Measurements from ENCODE around the gene CRABP2.

CRABP2 gene

DNA sequence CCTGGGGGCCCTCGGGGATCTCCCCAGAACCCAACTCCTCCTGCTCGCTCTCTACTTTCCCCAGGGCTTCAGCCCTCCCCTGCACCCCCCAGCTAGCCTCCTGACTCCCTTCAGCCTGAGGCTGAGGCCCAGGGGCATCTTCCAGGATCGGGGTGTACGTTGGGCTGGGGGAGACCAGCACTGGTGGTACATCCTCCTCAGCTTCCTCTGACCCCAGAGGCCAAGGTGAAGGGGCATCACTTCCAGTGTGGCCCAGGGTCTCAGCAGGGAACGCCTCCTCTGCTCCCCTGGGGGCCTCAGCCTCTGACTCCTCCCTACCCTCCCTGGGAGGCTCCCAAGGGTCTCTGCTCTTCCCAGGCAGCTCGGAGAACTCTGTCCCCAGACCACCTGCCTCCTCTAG lies 35.0 kb downstream of the CRABP2 start:
- no peak for DNase-seq (ENCODE audit: low read depth in 2 of 2, low spot score in 1 of 2)

DNA sequence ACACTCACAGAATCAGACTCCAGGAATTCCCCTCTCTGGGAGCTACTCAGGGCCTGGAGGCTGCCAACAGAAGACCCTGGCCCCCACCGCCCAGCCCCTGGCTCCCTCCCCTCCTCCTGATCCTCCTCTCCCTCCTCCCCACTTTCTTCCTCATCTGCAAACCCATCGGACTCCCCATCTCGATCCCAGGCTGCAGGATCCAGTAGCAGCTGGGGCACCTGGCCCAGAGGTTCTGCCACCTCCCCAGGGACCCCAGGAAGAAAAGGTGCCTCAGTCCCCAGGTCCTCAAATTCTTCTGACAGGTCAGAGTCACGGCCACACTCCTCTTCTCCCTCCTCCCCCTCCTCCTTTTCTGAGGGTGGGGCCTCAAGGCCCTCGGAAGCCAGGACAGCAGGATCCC lies 35.6 kb downstream of the CRABP2 start:
- no peak for DNase-seq (ENCODE audit: low read depth in 2 of 2, low spot score in 1 of 2)

DNA sequence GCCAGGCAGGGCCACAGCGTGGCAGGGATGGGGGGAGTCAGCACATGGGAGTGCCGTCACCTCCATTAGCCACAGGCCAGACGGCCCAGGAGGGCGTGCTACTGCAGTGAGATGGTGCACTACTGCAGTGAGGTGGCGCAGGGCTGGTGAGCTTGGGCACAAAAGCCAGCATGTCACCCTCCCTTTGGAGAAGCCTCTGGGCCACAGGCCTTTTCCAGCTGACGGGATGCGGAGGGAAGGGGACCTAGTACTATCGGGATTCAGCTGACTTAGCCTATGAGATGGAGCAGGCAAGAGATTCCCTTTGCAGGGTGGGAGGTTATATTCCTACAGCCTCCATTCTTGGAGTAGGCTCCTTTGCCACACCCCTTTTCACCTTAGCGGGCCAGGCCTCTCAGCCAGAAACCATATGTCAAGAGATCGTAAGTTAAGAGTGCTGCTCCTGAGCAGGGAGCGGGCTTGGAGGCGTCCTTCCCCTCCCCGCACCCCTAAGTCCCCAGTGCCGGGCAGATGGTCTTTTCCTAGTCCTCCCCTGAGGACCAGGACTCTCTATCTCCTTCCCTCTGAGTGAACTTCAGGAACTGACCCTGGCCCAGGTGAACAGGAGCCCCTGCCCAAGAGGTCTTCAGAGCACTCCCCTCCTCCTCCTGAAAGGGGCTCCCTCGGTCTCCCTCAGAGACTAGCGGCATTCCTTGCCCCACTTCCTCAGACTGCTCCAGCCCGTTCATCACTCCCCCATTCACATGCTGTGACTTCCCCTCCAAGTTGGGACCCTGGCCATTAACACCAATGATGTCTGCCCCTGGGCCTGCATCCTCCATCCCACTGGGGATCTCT lies 36.4 kb downstream of the CRABP2 start:
- no peak for DNase-seq (ENCODE audit: low read depth in 2 of 2, low spot score in 1 of 2)

DNA sequence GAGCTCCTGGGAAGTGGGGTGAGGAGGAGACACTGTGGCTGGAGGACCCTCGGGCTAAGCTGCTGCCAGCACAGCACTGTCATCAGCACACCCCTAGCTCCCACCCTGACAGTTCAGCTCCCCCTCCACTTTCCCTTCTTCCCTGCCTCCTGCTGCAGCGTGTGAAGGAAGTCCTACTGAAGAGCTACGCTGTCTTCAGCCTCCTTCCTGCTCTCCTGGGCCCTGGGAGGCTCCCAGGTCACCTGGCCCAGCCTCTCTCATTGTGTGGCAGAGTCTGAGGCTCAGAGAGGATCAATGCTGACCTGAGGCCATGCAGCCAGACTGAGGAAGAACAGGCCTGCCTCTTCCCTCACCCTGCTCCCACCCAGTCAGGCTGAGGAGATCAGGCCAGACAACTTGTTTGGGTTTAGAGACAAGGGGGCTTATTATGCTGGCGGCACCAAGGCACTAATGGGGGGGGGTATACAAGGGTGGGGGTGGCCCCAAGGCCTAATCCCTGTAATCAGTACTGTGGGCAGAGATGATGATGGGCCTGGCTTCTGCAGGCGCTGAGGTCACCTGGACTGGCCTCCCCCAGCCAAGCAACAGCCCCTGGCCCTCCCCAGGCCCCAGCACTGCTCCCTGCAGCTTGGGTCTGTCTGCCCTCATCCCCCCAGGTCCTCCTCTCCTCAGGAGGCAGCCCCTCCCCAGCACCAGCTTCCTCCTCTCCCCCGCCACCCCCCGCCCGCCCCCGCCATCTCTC lies 37.2 kb downstream of the CRABP2 start:
- no peak for DNase-seq (ENCODE audit: low read depth in 2 of 2, low spot score in 1 of 2)

DNA sequence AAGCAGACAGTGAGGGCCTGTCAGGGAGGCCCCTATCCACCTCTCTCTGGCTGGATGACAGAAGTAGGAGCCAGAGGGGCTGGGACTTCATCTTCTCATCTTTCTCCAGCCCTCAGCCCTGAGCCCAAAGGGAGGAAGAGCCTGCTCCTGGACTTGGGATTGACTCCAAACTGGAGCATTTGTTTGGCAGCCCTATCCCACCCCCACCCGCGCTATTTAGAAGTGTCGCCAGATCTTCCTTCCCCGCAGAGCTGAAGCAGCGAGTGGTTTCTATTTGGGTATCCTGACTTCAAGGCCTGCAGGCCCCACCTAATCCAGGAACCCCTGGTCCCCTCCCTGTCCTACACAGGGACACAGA lies 37.8 kb downstream of the CRABP2 start:
- DNase-seq (ENCODE audit: low read depth in 2 of 2, low spot score in 1 of 2) = no peak

DNA sequence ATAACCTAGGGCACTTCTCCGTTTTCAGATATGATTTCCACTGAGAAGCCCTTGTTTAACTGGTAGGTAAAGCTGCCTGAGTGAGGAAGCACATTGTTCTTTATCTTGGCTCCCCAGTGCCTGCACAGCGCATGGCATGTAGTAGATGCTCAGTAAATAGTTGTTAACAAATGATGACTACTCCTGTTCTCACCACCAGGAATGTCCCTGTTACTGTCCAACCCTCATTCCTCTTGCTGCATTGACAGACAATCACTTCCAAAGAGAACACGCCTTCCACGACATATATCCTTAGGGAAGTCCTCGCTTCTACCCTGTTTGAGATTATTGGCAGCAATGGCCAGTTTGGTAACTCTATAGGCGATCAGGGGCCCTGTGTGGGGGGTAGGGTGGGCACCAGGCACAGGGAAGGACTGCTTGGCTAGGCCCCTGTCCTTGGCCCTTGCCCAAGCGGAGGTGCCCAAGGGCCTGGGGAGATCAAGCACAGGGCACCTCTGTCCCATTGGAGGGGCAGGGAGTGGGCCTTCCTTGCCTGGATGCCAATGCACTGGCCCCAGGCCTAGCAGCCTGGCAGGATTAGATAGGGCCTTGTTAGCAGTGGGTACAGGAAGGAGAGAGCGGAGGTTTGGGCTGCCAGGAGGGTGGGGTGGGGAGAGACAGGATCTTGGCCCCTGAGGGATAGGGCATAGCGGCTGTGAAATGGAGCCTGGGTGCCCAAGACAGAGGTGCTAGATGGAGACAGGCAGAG lies 38.3 kb downstream of the CRABP2 start:
- DNase-seq (ENCODE audit: low read depth in 2 of 2, low spot score in 1 of 2) = no peak

DNA sequence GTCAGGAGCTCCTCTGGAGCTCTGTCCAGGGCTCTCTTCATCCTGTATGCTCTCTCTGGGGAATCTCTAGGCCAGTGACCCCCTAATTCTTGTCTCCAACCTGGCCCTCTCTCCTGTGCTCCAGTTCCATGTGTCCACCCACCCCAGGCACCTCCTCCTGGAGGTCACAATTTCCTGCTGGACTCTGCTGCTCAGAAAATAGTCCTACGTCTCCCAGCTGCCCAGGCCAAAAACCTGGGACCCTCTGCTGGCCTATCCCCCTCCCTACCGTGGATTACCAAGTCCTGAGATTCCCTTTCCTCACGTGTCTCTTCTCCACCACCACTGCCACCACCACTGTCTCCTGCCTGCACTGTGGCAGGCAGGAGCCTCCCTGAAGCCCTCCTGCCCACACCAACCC lies 39.8 kb downstream of the CRABP2 start:
- no peak for DNase-seq (ENCODE audit: low read depth in 2 of 2, low spot score in 1 of 2)

DNA sequence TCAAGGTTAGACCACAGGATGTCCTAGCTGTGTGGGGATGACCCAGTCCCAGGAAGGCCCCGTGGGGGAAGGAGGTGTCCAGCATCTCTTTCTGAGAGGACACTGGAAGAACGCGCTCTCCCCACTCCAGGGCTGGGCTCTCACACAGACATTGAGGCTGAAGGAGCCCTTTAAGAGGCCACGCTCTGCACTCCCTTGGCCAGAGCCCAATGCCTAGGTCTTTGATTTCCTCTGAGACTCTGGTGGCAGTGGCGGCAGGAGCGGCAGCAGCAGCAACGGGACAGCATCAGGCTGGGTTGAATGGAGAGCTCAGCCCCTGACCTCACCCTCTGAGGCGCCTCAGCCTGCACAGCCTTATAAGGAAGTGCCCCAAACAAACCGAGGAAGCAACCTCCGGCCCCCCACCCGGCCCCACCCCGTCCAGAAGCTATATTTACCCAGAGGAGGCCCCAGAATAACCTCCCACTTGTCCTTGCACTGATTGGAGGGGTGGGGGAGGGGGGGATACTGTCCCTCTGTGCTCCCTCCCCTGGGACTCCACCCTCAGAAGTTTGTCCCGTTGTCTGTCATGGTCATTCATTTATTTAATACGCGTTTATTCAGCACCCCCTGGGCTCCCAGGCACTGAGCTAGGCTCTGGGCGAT lies 40.5 kb downstream of the CRABP2 start:
- DNase-seq (ENCODE audit: low read depth in 2 of 2, low spot score in 1 of 2) = no peak

DNA sequence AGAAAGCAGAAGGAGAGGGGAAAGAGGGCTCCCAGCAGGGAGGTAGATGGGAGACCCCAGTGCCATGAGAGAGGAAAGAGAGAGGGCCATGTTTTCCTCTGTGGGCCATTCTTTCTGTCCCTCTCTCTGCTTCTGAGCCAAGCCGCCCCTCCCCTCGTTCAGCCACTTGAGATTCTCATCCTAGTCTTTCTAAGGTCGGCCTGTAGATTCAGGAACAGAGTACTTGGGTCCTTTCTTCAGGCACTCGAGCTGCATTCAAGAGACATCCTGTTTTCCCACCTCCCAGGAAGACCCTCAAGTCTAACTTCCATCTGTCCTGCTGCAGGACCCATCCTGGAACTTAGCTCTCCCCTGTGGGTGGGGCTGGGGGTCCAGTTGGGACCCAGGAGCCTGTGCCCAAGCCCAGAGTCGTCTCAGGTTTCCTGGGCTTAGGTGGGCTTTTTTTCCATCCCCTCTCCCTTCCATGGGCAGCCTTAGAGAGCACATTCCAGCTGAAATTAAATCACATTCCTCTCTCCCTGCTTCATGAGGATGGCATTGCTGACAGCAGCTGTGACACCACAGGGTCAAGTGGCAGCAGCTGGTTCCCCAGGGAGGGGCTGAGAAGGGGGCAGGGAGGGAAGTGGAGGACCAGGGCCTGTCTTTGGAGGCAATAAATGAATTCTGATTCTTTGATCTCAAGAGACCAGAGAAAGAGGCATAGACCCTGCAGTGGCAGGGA lies 41.2 kb downstream of the CRABP2 start:
- DNase-seq (ENCODE audit: low read depth in 2 of 2, low spot score in 1 of 2) = no peak

DNA sequence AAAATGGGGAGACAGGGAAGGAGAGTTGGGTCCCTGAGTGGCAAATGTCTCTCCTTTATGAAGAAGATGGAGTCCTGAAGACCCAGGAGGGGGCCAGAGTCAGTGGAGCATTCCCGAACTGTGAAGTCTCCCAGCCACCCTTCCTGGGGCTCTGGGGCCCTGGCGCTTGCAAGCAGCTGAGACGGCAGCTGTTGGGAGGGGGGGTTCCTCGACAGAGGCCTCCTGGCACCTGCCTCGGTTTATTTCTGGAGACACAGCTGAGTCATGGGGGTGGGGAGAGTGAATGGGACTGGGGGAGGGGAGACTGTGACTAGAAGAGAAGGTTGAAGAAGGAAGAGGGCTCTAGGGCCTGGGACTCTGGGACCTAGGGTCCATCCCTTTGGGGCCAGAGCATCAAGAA lies 42.2 kb downstream of the CRABP2 start:
- DNase-seq (ENCODE audit: low read depth in 2 of 2, low spot score in 1 of 2) = no peak

DNA sequence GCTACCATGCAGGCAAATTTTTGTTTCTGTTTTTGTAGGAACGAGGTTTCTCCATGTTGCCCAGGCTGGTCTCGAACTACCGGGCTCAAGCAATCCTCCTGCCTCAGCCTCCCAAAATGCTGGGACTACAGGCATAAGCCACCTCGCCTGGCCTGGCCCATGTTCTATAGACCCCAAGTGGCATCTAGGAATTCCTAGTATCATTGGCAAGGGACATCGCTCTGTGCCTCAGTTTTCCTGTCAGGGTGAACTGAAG lies 42.7 kb downstream of the CRABP2 start:
- DNase-seq (ENCODE audit: low read depth in 2 of 2, low spot score in 1 of 2) = no peak

DNA sequence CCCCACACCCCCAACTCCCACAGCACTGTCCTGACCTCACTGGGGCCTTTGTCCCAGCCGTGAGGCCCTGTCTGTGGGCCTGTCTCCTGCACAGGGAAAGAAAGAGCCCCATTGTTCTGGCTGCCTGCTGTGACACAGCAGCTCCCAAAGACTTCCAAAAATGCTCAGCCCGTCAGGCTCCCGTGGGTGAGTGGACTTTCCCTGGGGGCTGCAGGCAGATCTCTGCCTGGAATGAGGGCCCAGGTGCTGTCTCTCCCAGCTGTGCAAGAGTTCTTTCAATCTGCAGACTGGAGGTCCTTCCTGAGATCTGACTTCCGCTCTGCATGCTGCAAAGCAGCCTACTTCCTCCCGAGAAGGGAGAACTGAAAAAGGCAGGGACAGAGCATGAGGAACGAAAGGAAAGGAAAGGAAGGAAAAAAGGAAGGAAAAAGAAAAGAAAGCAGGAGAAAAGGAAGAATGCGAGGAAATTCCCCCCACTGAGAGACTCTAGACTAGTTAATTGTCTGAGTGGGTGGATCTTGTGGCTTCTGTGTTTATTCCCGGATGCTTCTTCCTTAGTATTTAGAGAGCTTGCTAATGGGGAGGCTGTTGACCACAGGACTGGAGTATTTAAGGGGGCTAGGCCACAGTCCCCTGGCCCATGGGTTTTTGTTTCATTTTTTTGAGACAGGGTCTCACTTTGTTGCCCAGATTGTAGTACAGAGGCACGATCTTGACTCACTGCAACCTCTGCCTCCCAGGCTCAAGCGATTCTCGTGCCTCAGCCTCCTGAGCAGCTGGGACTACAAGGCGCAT lies 43.2 kb downstream of the CRABP2 start:
- no peak for DNase-seq (ENCODE audit: low read depth in 2 of 2, low spot score in 1 of 2)

DNA sequence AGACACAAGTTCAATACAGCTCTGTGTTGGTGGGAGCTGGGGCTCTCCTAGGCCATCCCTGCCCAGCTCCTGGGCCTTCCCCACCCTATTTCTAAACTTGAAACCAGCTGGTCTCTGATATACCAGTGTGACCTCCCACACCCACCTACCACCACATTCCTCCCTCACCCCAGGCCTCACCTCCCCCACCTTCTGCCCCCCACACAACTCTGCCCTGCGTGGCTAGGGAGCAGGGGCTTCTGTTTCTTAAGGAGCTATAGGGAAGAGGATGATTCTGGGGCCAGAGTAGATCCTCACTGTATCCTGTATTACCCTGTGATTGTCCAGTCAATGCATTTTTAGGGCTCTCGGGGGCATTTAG lies 44.7 kb downstream of the CRABP2 start:
- no peak for DNase-seq (ENCODE audit: low read depth in 2 of 2, low spot score in 1 of 2)

DNA sequence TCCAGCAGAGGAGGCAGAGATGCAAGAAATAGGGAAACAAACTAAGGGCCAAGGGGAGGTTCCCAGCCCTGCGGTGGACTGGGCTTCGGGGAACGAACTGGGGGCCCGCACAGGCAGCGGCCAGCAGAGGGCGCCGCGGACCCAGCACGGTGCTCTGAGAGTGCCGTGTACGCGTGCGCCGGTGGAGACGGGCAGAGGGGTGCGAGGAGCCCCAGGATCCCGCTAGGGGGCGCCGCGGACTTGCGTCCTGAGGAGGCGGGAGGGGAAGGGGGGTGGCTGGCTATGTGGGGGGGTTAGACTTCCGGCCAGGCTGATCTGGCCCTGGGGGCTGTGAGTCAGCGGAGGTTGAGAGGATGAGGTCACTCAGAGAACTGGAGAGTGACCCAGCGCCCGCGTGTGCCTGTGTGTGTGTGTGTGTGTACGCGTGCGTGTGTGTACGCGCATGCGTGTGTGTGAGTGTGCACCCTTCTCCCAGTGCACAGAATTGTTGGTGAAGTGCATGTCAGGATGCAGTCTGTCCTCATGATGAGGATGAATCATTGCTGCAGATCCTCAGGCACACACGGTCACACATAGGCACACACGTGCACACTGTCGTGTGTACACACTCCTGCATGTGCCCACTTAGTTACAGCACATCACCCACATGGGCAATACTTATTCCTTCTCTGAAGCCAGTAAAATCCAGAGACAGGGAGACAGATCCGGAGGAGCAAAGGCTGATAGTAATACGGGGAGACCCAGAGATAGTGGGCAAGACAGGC lies 45.2 kb downstream of the CRABP2 start:
- DNase-seq (ENCODE audit: low read depth in 2 of 2, low spot score in 1 of 2) = peak; percentile 72 to 77

DNA sequence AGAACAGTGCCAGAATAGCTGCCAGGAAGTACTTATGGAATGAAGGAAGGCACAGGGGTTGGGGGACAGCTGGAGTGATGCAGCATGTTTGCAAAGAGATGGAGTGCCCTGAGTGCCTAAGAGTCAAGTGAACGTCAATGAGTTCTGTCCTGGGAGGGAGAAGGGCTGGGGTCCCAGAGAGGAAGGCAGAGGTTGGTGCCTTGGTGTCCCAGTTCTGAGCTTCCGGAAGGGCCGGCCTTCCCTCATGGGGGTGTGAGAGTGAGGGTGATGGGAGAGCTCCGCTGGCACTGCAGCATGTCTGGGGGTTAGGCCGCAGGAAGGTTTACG lies 45.8 kb downstream of the CRABP2 start:
- DNase-seq (ENCODE audit: low read depth in 2 of 2, low spot score in 1 of 2) = no peak

DNA sequence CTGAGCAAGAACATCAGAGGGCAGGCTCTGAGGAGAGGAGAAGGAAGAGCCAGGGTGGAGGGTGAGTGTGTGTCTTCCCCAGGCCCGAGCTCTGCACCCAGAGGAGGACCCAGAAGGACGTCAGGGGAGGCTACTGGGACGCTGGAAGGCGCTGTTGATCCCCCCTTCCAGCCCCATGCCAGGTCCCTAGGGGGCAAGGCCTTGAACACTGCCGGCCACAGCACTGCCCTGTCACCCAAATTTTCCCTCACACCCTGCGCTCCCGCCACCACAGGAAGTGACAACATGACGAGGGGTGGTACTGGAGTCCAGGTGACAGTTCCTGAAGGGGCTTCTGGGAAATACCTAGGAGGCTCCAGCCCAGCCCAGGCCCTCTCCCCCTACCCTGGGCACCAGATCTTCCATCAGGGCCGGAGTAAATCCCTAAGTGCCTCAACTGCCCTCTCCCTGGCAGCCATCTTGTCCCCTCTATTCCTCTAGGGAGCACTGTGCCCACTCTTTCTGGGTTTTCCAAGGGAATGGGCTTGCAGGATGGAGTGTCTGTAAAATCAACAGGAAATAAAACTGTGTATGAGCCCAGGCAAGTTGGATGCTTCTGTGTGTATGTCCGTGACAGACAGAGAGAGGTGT lies 46.3 kb downstream of the CRABP2 start:
- DNase-seq (ENCODE audit: low read depth in 2 of 2, low spot score in 1 of 2) = no peak

DNA sequence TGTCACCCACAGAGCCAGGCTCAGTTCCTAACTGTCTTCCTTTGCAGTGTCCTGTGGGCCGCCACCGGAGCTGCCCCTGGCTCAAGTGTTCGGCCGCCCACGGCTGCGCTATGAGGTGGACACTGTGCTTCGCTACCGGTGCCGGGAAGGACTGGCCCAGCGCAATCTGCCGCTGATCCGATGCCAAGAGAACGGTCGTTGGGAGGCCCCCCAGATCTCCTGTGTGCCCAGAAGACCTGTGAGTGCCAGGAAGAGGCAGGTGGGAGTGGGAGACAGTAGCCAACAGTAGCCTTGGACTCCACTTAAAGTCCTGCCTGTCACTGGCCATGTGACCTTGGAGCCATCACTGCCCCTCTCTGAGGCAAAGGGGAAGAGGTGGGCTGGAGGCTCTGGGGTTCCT lies 46.9 kb downstream of the CRABP2 start:
- no peak for DNase-seq (ENCODE audit: low read depth in 2 of 2, low spot score in 1 of 2)

DNA sequence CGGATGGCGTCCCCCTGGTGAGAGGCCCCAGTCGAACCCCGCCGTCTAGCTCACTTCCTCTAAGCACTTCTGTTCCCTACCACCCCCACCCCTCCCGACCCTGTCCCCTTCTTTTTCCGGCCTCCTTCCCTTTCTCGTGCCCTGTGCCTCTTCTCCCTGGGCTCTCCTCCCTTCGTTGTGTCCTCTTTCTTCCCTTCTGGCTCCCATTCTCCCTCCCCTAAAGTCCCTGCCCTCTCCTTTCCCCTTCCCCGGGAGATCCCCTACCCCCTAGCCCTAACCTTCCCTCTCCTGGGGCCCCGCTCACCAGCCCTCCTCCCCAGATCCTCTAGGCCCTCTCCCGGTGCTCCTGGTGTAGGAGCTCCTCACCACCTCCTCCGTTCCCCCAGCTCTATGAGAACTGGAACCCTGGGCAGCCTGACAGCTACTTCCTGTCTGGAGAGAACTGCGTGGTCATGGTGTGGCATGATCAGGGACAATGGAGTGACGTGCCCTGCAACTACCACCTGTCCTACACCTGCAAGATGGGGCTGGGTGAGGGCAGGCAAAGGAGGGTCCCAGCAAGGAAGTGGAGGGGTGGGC lies 47.6 kb downstream of the CRABP2 start:
- DNase-seq (ENCODE audit: low read depth in 2 of 2, low spot score in 1 of 2) = no peak
